Dermis microvascular lymphatic vessel endothelial cell (primary cell): ENCODE data around the gene TMX1. TPM values are rescaled to one million over a fixed set of nuclear protein-coding genes. Genes with fewer than 3 reads are reported as not detected.

Experiments used
- DNase-seq, 2 donors: peaks; one replicate each; pipeline versions ENCODE4 v3.0.0 to v3.0.0-alpha.2; 2010; ENCODE audit warnings: low read depth in 2 of 2
- total RNA-seq: library from RNA; depleted of rRNA; stranded (reverse); fragments of >200 nt; gene quantifications from 2 replicates; pipeline ENCODE4 v1.2.1, GENCODE V29; 2014

Gene TMX1
- total RNA-seq, 1 donor from 2014 or later, result 43.3 TPM

GRCh38 chr14:51293149-51293911, 53.3 kb downstream of the TMX1 start:
- DNase-seq, result peak; percentile 15 to 22

GRCh38 chr14:51293912-51294389, 53.9 kb downstream of the TMX1 start:
- DNase-seq, result no peak

- DNase-seq, result no peak
Measured at GRCh38 chr14:51294951-51295525, 55.0 kb downstream of the TMX1 start.

GRCh38 chr14:51295646-51296263, 55.7 kb downstream of the TMX1 start:
- no peak for DNase-seq

GRCh38 chr14:51297066-51297465, 57.0 kb downstream of the TMX1 start:
- DNase-seq, result no peak

- peak in 1 of 2 donors; percentile 13 for DNase-seq
Measured at GRCh38 chr14:51298895-51299294, 58.8 kb downstream of the TMX1 start.

- DNase-seq, result peak in 1 of 2 donors; percentile 28
Measured at GRCh38 chr14:51302295-51303030, 62.4 kb downstream of the TMX1 start.

- no peak for DNase-seq
Measured at GRCh38 chr14:51304438-51304837, 64.4 kb downstream of the TMX1 start.

- peak in 1 of 2 donors; percentile 11 for DNase-seq
Measured at GRCh38 chr14:51304941-51305340, 64.9 kb downstream of the TMX1 start.

GRCh38 chr14:51305751-51306150, 65.7 kb downstream of the TMX1 start:
- no peak for DNase-seq

Other genes with a start within 250 kb of the TMX1 start
- under 0.01 TPM in 1 of 2 replicates, not detected in the other for gene TRIM9, start 145.1 kb upstream of the TMX1 start, total RNA-seq